22Rv1 (cell line): ENCODE results near the gene ZWILCH.
"Not testable (repeated sequence)": the region's sequence is repeated elsewhere in the genome, so short reads cannot be mapped to it uniquely, and the experiment has no call there.

Source experiments
- H3K27ac ChIP-seq: fragments of 450-650 bp; 2 replicates; pipeline ENCODE4 v1.5.1; 2017
- ZFX ChIP-seq: fragments of 450-650 bp; IDR thresholded peaks from 2 replicates; pipeline ENCODE4 v1.6.1; 2017; ENCODE audit warnings: antibody characterized with exemption, borderline replicate concordance
- TF ChIP-seq, protein P1 (sequence below): fragments of 450-650 bp; IDR thresholded peaks from 2 replicates; pipeline ENCODE4 v1.5.1; 2017; ENCODE audit warnings: mild to moderate bottlenecking

Gene ZWILCH

DNA sequence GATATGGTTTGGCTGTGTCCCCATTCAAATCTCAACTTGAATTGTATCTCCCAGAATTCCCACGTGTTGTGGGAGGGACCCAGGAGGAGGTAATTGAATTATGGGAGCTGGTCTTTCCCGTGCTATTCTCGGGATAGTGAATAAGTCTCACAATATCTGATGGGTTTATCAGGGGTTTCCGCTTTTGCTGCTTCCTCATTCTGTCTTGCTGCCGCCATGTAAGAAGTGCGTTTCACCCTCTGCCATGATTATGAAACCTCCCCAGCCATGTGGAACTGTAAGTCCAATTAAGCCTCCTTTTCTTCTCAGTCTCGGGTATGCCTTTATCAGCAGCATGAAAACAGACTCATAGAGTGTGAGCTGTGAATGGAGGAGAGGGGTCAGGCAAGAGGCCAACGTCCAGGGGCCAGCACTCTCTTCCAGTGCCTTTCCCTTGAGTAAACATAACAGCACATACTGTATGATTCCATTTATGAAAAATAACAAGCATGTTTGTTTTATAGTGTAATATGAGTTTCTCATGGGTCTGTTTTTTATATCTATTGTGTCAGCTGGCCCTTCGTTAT is 76.9 kb downstream of the ZWILCH start:
- TF ChIP-seq, protein P1, sequence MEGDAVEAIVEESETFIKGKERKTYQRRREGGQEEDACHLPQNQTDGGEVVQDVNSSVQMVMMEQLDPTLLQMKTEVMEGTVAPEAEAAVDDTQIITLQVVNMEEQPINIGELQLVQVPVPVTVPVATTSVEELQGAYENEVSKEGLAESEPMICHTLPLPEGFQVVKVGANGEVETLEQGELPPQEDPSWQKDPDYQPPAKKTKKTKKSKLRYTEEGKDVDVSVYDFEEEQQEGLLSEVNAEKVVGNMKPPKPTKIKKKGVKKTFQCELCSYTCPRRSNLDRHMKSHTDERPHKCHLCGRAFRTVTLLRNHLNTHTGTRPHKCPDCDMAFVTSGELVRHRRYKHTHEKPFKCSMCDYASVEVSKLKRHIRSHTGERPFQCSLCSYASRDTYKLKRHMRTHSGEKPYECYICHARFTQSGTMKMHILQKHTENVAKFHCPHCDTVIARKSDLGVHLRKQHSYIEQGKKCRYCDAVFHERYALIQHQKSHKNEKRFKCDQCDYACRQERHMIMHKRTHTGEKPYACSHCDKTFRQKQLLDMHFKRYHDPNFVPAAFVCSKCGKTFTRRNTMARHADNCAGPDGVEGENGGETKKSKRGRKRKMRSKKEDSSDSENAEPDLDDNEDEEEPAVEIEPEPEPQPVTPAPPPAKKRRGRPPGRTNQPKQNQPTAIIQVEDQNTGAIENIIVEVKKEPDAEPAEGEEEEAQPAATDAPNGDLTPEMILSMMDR, result no peak
- TF ChIP-seq ZFX, result no peak
- no peak overlapping the region for H3K27ac ChIP-seq

DNA sequence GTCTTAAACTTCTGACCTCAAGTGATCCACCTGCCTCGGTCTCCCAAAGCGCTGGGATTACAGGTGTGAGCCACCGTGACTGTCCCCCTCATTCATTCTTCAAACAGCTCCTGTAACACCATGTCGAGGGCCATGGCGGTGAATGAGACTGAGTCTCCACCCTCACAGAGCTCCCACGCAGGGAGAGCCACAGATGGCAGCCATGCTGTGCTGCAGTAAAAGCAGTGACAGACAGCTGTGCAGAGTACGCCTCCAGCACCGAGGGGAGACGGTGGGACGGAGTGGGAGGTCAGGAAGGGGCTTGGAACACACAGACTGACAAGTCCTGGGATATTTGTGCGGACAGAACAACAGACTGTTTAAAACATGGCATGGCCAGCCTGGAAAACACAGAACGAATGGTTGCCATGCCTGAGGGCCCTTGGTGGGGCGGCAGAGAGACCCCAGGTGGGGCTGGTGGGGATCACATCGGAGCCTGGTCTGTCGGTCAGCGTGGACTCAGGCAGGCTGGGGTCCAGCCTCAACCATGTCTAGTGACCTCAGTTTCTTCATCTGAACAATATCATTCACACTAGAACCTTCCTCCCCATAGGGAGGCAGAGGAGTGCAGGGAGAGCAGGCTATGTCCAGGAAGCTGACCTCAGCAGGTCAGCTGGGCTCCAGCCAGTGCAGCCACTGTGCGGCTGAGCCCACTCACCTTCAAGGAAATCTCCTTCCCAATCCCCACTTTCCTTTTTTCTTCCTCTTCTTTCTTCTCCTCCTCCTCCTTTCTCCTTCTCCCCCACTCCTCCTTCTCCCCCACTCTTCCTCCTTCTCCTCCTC is 81.2 kb downstream of the ZWILCH start:
- TF ChIP-seq, protein P1, result no peak
- TF ChIP-seq ZFX, result no peak
- H3K27ac ChIP-seq, result no peak overlapping the region

DNA sequence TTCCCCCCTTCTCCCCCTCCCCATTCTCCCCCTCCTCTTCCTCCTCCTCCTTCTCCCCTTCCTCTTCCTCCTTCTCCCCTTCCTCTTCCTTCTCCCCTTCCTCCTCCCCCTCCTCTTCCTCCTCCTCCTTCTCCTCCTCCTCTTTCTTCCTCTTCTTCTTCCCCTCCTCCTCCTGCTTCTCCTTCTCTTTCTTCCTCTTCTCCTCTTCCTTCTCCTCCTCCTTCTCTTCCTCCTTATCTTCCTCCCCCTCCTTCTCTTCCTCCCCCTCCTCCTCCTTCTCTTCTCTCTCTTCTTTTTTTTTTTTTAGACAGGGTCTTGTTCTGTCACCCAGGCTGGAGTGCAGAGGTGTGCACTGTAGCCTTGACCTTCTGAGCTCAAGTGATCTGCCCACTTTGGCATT is 81.9 kb downstream of the ZWILCH start:
- no peak overlapping the region for H3K27ac ChIP-seq
- TF ChIP-seq ZFX, result no peak
- TF ChIP-seq, protein P1, result no peak

DNA sequence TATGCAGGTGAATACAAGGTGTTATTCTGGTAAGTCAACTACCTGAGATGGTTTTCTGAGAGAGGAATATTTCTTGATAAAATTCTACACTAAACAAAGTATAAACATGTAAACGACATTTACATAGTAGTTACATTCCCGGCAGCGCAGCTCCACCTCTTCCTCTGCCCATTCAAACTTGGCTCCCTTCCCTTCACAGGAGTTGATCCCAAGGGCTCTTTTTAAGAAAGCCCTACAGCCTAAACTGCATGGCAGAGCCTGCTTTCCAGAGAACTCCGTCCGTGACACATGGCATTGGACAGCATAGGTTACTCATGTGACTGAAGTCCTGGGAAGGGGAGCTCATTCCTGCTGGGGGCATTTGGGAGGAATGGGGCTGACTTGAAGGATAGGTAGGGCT is 82.6 kb downstream of the ZWILCH start:
- no peak overlapping the region for H3K27ac ChIP-seq
- TF ChIP-seq, protein P1, result no peak
- no peak for TF ChIP-seq ZFX

DNA sequence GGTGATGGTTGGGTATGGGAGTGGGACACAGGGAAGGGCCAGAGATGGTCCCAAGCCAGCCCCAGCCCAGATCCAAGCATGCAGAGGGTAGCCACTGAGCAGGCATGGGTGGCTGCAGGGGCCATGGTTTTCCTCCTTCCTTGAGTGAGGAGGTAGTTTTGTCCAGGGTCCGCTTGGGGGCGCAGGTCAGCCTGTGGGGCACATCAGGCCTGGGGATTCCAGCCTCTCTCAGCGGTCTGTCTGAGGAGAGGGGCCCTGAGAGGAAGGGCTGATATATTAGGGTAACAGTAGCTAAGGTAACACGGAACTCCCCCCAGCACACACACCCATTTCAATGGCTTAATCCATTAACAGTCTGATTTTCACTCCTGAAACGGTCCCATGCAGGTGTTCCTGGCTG is 83.4 kb downstream of the ZWILCH start:
- TF ChIP-seq, protein P1, result peak; percentile 36; the same call in 1 of the 2 replicates
- no peak for TF ChIP-seq ZFX
- no peak overlapping the region for H3K27ac ChIP-seq

DNA sequence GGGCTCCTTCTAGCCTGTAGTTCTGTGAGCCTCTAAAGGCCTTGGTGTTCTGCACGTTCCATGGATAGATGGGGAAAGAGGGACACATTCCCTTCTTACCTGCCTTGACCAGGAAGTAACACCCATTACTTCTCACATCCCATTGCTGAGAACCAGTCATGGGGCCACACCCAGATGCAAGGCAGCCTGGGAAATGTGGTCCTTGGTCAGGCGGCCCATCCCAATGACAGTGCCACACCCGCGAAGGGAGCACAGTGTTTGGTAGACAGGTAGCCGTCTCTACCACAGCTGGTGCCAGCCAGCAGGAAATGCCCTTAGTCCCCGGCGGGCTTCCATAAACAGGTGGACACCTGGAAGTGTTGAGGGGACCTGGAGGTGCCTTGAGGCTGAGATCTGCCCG is 83.8 kb downstream of the ZWILCH start:
- H3K27ac ChIP-seq, result no peak overlapping the region
- TF ChIP-seq ZFX, result no peak
- TF ChIP-seq, protein P1, result no peak

DNA sequence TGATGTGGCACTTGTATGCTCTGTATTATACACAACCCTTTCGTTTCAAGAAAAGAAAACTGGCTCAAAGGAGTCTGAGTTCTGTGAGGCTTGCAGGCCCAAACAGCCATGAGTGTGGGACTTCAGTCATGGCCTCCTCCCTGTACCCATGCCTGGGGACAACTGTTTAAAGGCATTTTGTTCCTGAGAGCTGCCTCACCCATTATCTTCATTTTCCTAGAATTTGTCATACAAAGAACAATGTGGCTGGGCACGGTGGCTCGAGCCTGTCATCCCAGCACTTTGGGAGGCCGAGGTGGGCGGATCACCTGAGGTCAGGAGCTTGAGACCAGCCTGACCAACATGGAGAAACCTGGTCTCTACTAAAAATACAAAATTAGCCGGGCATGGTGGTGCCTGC is 84.3 kb downstream of the ZWILCH start:
- not testable (repeated sequence) for H3K27ac ChIP-seq
